ENCODE results near the gene GPR78.
A peak's percentile ranks its signal among the peaks of the same experiment; 100 is the strongest.

The GPR78 gene

GRCh38 chr4:8588196-8588470 is 7.9 kb downstream of the GPR78 start:
- H3K4me3 ChIP-seq (ENCODE audit: low read length), result no peak overlapping the region
- no peaks in the 10 kb centered on the region for H3K9me3 ChIP-seq (ENCODE audit: insufficient read depth, low read depth, low read length)
- H3K4me1 ChIP-seq (ENCODE audit: insufficient read depth, low read length), result peaks cover 17% of the 10 kb centered on the region; the same call in 1 of the 2 replicates
- H3K36me3 ChIP-seq (ENCODE audit: insufficient read depth, low read length), result no peaks in the 10 kb centered on the region
- peaks cover 30% of the 10 kb centered on the region for H3K27me3 ChIP-seq (ENCODE audit: insufficient read depth, low read length)
- no peak overlapping the region for H3K27ac ChIP-seq (ENCODE audit: low read depth, low read length)
- no peak overlapping the region for H3K9ac ChIP-seq (ENCODE audit: low read depth, low read length)
- WGBS, result 95% methylated on average over 2 of the region's 2 CpGs

- H3K4me3 ChIP-seq (ENCODE audit: low read length), result no peak overlapping the region
- H3K36me3 ChIP-seq (ENCODE audit: insufficient read depth, low read length), result no peaks in the 10 kb centered on the region
- no peaks in the 10 kb centered on the region for H3K9me3 ChIP-seq (ENCODE audit: insufficient read depth, low read depth, low read length)
- H3K9ac ChIP-seq (ENCODE audit: low read depth, low read length), result no peak overlapping the region
- H3K27me3 ChIP-seq (ENCODE audit: insufficient read depth, low read length), result peaks cover 27% of the 10 kb centered on the region
- 93% methylated on average over 10 of the region's 10 CpGs for WGBS
- peaks cover 22% of the 10 kb centered on the region; the same call in 1 of the 2 replicates for H3K4me1 ChIP-seq (ENCODE audit: insufficient read depth, low read length)
- H3K27ac ChIP-seq (ENCODE audit: low read depth, low read length), result no peak overlapping the region
Observed at GRCh38 chr4:8589336-8589735, 9.1 kb downstream of the GPR78 start.

DNA sequence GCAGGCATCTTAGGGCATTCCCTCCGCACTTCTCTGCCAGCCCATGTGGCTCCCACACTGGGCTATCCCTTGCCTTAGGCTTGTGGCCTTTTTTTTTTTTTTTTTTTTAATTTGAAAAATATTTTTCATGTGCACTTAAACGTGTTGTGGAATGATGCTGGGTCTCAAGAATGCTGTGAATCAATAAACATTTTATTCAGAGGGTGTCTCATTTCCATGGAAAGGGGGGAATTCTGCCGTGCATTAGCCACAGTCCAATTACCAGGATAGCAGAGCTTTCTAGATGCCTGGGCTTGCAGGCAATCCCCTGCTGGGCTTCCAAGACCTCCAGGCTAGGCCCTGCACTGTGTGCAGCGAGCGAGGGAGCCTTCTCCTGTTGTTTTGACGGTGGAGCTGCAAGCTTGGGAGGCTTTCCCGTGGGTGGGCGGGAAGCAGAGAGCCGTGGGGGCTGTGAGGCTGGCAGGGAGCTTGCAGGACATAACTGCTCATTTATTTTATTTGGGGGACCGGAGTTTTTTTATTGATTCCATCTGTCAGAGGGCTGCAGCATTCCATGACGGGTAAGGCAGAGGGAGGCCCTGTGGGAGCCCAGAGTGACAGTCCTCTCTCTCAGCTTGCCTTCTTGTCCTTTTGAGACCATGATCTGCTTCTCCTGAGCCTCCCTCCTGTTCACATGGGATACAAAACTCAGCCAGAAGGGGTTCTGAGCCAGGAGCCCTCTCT is 9.8 kb downstream of the GPR78 start:
- Histone ChIP-seq H3K4me1 (ENCODE audit: insufficient read depth, low read length) (peaks cover 22% of the 10 kb centered on the region; the same call in 1 of the 2 replicates), H3K27ac (ENCODE audit: low read depth, low read length) (no peak overlapping the region), H3K9me3 (ENCODE audit: insufficient read depth, low read depth, low read length) (no peaks in the 10 kb centered on the region), H3K4me3 (ENCODE audit: low read length) (no peak overlapping the region), H3K27me3 (ENCODE audit: insufficient read depth, low read length) (peaks cover 27% of the 10 kb centered on the region), H3K9ac (ENCODE audit: low read depth, low read length) (no peak overlapping the region), H3K36me3 (ENCODE audit: insufficient read depth, low read length) (no peaks in the 10 kb centered on the region)
- WGBS, result 62% methylated on average over 11 of the region's 11 CpGs

DNA sequence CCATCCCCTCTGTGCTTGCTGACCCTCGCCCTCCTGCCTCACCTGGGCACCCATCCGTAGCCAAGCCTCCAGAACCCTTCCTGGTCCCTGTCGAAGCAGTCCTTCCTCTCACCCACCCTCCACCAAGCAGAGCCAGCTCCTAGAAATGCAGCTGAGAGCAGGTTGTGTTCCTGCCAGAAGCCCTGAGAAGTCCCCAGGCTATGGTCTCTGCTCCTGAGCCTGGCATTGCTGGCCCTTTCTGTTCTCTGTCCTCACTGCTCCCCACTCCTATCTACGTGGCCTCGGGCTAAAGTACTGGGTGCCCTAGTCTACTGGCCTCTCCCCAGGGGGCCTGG is 10.3 kb downstream of the GPR78 start:
- peaks cover 22% of the 10 kb centered on the region; the same call in 1 of the 2 replicates for H3K4me1 ChIP-seq (ENCODE audit: insufficient read depth, low read length)
- no peaks in the 10 kb centered on the region for H3K36me3 ChIP-seq (ENCODE audit: insufficient read depth, low read length)
- no peak overlapping the region for H3K9ac ChIP-seq (ENCODE audit: low read depth, low read length)
- H3K4me3 ChIP-seq (ENCODE audit: low read length), result no peak overlapping the region
- no peak overlapping the region for H3K27ac ChIP-seq (ENCODE audit: low read depth, low read length)
- H3K27me3 ChIP-seq (ENCODE audit: insufficient read depth, low read length), result peaks cover 27% of the 10 kb centered on the region
- no peaks in the 10 kb centered on the region for H3K9me3 ChIP-seq (ENCODE audit: insufficient read depth, low read depth, low read length)
- 84% methylated on average over 5 of the region's 5 CpGs for WGBS

GRCh38 chr4:8591114-8591513 is 10.9 kb downstream of the GPR78 start:
- H3K9me3 ChIP-seq (ENCODE audit: insufficient read depth, low read depth, low read length), result no peaks in the 10 kb centered on the region
- WGBS, result 92% methylated on average over 9 of the region's 9 CpGs
- no peak overlapping the region for H3K4me3 ChIP-seq (ENCODE audit: low read length)
- peaks cover 22% of the 10 kb centered on the region; the same call in 1 of the 2 replicates for H3K4me1 ChIP-seq (ENCODE audit: insufficient read depth, low read length)
- no peak overlapping the region for H3K9ac ChIP-seq (ENCODE audit: low read depth, low read length)
- peaks cover 27% of the 10 kb centered on the region for H3K27me3 ChIP-seq (ENCODE audit: insufficient read depth, low read length)
- H3K36me3 ChIP-seq (ENCODE audit: insufficient read depth, low read length), result no peaks in the 10 kb centered on the region
- H3K27ac ChIP-seq (ENCODE audit: low read depth, low read length), result no peak overlapping the region

DNA sequence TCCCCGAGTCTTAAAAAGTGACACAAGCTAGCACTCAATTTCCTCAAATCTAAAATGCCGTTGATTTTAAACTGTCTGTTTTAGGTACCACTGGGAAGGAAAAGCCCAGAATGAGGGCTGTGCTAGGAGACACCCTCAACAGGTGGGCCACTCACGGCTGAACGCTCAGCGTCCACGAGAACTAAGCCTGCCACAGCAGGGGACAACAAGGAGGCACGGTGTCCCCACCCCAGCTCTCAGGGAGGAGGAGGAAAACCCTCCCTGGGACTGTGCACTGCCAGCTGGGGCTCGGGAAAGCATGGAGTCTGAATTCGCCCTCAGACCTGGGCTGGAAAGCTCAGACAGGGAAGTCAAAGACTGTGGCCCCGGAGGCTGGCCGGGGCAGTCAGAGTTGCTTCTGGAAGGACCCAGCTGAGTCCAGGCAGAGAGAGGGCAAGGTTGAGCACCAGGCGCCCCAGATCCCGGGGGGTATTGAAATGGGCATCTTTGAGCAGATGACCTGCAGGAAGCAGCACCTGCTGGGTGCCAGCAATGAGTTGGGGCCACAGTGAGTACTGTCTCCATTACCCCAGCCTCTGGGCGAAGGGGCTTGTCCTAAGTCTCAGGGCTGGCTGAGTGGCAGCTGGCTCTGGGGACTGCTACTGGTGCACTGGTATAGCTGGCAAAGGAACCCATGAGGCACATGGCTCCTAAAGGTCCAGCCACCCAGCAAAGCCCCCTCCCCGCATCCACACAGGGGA is 11.6 kb downstream of the GPR78 start:
- Histone ChIP-seq H3K9me3 (ENCODE audit: insufficient read depth, low read depth, low read length) (no peaks in the 10 kb centered on the region), H3K36me3 (ENCODE audit: insufficient read depth, low read length) (no peaks in the 10 kb centered on the region), H3K9ac (ENCODE audit: low read depth, low read length) (no peak overlapping the region), H3K27me3 (ENCODE audit: insufficient read depth, low read length) (peaks cover 27% of the 10 kb centered on the region), H3K4me1 (ENCODE audit: insufficient read depth, low read length) (peaks cover 22% of the 10 kb centered on the region; the same call in 1 of the 2 replicates), H3K27ac (ENCODE audit: low read depth, low read length) (no peak overlapping the region), H3K4me3 (ENCODE audit: low read length) (peak overlapping the region; percentile 60)
- WGBS, result 69% methylated on average over 15 of the region's 15 CpGs

GRCh38 chr4:8592366-8593263 is 12.4 kb downstream of the GPR78 start, which contains the start of gene CPZ:
Gene CPZ (plus strand): TSS chr4:8592765. CDS start chr4:8592834, 69 bp downstream.
- H3K4me3 ChIP-seq (ENCODE audit: low read length), result peak within 1 kb of the TSS; percentile 60

DNA sequence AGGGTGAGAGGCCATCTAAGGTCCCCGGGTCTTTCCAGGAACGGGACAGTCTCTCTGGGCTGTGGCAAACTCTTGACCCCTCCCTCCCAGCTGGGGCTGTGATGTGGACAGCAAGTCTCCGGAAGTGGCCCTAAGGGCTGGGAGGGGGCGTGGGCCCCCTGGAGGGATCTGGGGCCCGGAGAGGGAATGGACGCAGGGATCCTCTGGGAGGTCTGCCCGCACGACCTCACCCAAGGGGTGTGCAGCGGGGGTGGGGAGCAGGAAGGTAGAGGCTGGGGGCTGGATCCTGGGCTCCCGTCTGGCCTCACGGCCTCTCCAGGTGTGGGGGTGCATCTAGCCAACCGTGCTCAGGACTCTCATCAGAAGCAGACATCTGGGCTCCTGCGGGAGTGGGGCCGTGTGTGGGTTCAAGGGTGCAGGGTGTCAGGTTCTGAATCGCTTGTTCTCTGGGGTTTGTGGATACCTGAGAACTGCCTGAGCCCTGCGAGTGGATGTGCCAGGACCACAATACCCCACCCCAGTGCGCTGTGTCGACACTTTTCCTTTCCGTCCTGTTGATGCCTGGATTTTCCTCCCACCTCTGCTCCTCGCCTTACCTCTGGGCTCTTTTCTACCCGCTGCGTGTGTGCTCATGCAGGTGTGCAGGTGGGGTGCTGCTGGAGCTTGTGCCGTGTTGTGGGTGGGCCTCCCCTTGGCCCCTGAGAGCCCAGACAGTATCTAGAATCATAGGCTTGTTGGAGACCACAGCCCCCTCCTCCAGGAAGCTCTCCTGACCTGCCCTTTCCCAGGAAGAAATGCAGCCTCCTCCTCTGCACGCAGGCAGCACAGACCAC is 13.3 kb downstream of the GPR78 start:
- Histone ChIP-seq H3K9me3 (ENCODE audit: insufficient read depth, low read depth, low read length) (no peaks in the 10 kb centered on the region), H3K4me1 (ENCODE audit: insufficient read depth, low read length) (peaks cover 22% of the 10 kb centered on the region; the same call in 1 of the 2 replicates), H3K9ac (ENCODE audit: low read depth, low read length) (peak overlapping the region; percentile 56; the same call in 1 of the 2 replicates), H3K4me3 (ENCODE audit: low read length) (peak overlapping the region; percentile 60), H3K27me3 (ENCODE audit: insufficient read depth, low read length) (peaks cover 27% of the 10 kb centered on the region), H3K27ac (ENCODE audit: low read depth, low read length) (no peak overlapping the region), H3K36me3 (ENCODE audit: insufficient read depth, low read length) (no peaks in the 10 kb centered on the region)
- 37% methylated on average over 24 of the region's 24 CpGs for WGBS

More at GRCh38 chr4:8592366-8593263, 12.4 kb downstream of the GPR78 start, which contains the start of gene CPZ:
- no peaks in the 10 kb centered on the region for H3K36me3 ChIP-seq (ENCODE audit: insufficient read depth, low read length)
- H3K4me1 ChIP-seq (ENCODE audit: insufficient read depth, low read length), result peaks cover 22% of the 10 kb centered on the region; the same call in 1 of the 2 replicates
- WGBS, result 4% methylated on average over 58 of the region's 58 CpGs
- H3K9ac ChIP-seq (ENCODE audit: low read depth, low read length), result peak within 1 kb of the TSS; percentile 56
- H3K27ac ChIP-seq (ENCODE audit: low read depth, low read length), result no peak within 1 kb of the TSS
- H3K27me3 ChIP-seq (ENCODE audit: insufficient read depth, low read length), result peaks cover 27% of the 10 kb centered on the region
- no peaks in the 10 kb centered on the region for H3K9me3 ChIP-seq (ENCODE audit: insufficient read depth, low read depth, low read length)

DNA sequence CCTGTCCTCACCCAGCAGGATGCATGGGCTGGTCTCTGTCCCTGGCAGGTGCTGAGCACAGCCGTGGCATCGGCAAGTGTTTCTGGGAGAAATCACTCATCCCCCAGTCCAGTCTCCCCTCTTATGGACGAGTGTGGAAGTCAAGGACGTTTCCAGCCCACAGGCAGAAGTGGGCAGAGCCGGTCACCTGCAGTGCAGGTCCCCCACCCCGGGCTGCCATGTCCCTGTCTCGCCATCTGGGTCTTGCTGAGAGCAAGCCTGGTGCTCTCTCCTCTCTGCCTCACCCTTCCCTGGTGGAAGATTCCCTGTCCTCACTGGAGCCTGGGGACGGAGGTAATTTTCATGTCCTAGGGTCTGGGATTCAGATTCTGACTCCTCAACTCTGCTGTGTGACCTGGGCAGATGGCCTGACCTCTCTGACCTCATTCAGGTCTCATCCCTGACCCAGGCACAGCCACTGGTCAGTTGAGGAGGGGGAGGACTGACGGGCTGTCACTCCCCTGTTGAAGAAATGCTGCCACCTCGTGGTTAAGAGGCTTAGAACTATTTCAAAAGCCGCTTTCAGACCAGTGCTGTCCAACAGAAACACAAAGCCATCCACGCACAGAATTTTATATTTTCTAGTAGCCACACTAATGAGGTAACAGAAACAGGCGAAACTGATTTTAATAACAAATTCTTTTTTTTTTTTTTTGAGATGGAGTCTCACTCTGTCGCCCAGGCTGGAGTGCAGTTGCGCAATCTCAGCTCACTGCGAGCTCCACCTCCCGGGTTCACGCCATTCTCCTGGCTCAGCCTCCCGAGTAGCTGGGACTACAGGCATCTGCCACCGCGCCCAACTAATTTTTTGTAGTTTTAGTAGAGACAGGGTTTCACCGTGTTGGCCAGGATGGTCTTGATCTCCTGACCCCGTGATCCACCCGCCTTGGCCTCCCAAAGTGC is 14.2 kb downstream of the GPR78 start:
- Histone ChIP-seq H3K4me3 (ENCODE audit: low read length) (0 out of 2 replicates have a peak overlapping the region, but pooled peaks have one; percentile 60), H3K9me3 (ENCODE audit: insufficient read depth, low read depth, low read length) (no peaks in the 10 kb centered on the region), H3K27ac (ENCODE audit: low read depth, low read length) (no peak overlapping the region), H3K4me1 (ENCODE audit: insufficient read depth, low read length) (peaks cover 22% of the 10 kb centered on the region; the same call in 1 of the 2 replicates), H3K9ac (ENCODE audit: low read depth, low read length) (no peak overlapping the region), H3K36me3 (ENCODE audit: insufficient read depth, low read length) (no peaks in the 10 kb centered on the region), H3K27me3 (ENCODE audit: insufficient read depth, low read length) (peaks cover 27% of the 10 kb centered on the region)
- 63% methylated on average over 24 of the region's 24 CpGs for WGBS
